Suprapubic skin (tissue), 4 donors: ENCODE data around the gene FRY.

Experiments
- CTCF ChIP-seq, 2 donors: fragments of 200-600 bp in 1 of 2; fragments of 450-650 bp in 1 of 2; sonication (generic) in 1 of 2; IDR thresholded peaks; one replicate each; pipeline ENCODE4 v1.5.1; 2016 to 2019; ENCODE audit warnings: antibody characterized with exemption in 2 of 2, mild to moderate bottlenecking in 1 of 2, moderate library complexity in 1 of 2
- POLR2A ChIP-seq, 2 donors: fragments of 450-650 bp; IDR thresholded peaks; one replicate each; pipeline ENCODE4 v1.6.1; 2017; ENCODE audit warnings: antibody characterized with exemption in 2 of 2, mild to moderate bottlenecking in 2 of 2, moderate library complexity in 2 of 2
- POLR2AphosphoS5 ChIP-seq, 3 donors: sonication (generic); formaldehyde crosslinking; IDR thresholded peaks; one replicate each; pipeline ENCODE4 v1.6.1; 2017; ENCODE audit warnings: antibody characterized with exemption in 3 of 3

- no peak for TF ChIP-seq POLR2AphosphoS5 (IDR thresholded peaks at IDR 0.05)
- TF ChIP-seq POLR2A (IDR thresholded peaks at IDR 0.05), result no peak
- TF ChIP-seq CTCF (IDR thresholded peaks at IDR 0.05), result no peak
Measured at GRCh38 chr13:32256243-32256642, 224.7 kb downstream of the FRY start.
